ENCODE data around the gene P2RX4.
"Not testable (repeated sequence)": the region's sequence is repeated elsewhere in the genome, so short reads cannot be mapped to it uniquely, and the experiment has no call there.

The P2RX4 gene

GRCh38 chr12:121209624-121210572, at the start of gene P2RX4:
P2RX4 (plus strand) TSS chr12:121210129; CDS start chr12:121210165, 36 bp downstream.
- peaks cover 3% of the 10 kb centered on the region for H3K36me3 Mint-ChIP-seq
- H3K27ac Mint-ChIP-seq, result peak within 1 kb of the TSS; percentile 95
- peaks cover 28% of the 10 kb centered on the region for H3K4me1 Mint-ChIP-seq (ENCODE audit: low read depth)
- no peaks in the 10 kb centered on the region for H3K27me3 Mint-ChIP-seq
- H3K9me3 Mint-ChIP-seq (ENCODE audit: low read depth), result no peaks in the 10 kb centered on the region
- peak within 1 kb of the TSS; percentile 95 for H3K4me3 Mint-ChIP-seq

GRCh38 chr12:121162384-121162783, 47.5 kb upstream of the P2RX4 start:
- H3K36me3 Mint-ChIP-seq, result peaks cover 20% of the 10 kb centered on the region
- H3K4me3 Mint-ChIP-seq, result no peak overlapping the region
- H3K4me1 Mint-ChIP-seq (ENCODE audit: low read depth), result no peaks in the 10 kb centered on the region
- H3K27ac Mint-ChIP-seq, result no peak overlapping the region
- H3K9me3 Mint-ChIP-seq (ENCODE audit: low read depth), result no peaks in the 10 kb centered on the region
- H3K27me3 Mint-ChIP-seq, result no peaks in the 10 kb centered on the region

- no peak overlapping the region for H3K4me3 Mint-ChIP-seq
- no peaks in the 10 kb centered on the region for H3K27me3 Mint-ChIP-seq
- no peaks in the 10 kb centered on the region for H3K4me1 Mint-ChIP-seq (ENCODE audit: low read depth)
- H3K9me3 Mint-ChIP-seq (ENCODE audit: low read depth), result no peaks in the 10 kb centered on the region
- peaks cover 19% of the 10 kb centered on the region for H3K36me3 Mint-ChIP-seq
- no peak overlapping the region for H3K27ac Mint-ChIP-seq
Measured at GRCh38 chr12:121162985-121163384, 46.9 kb upstream of the P2RX4 start.

- H3K36me3 Mint-ChIP-seq, result peaks cover 14% of the 10 kb centered on the region
- H3K9me3 Mint-ChIP-seq (ENCODE audit: low read depth); H3K4me3 Mint-ChIP-seq; H3K4me1 Mint-ChIP-seq (ENCODE audit: low read depth); H3K27ac Mint-ChIP-seq; H3K27me3 Mint-ChIP-seq: not testable (repeated sequence)
Measured at GRCh38 chr12:121164839-121165238, 45.1 kb upstream of the P2RX4 start.

GRCh38 chr12:121165316-121165715, 44.6 kb upstream of the P2RX4 start:
- H3K4me1 Mint-ChIP-seq (ENCODE audit: low read depth), result no peaks in the 10 kb centered on the region
- no peaks in the 10 kb centered on the region for H3K9me3 Mint-ChIP-seq (ENCODE audit: low read depth)
- peaks cover 13% of the 10 kb centered on the region for H3K36me3 Mint-ChIP-seq
- no peak overlapping the region for H3K4me3 Mint-ChIP-seq
- H3K27ac Mint-ChIP-seq, result no peak overlapping the region
- no peaks in the 10 kb centered on the region for H3K27me3 Mint-ChIP-seq

- Mint-ChIP-seq H3K27me3 (no peaks in the 10 kb centered on the region), H3K36me3 (peaks cover 13% of the 10 kb centered on the region), H3K27ac (no peak overlapping the region), H3K9me3 (ENCODE audit: low read depth) (no peaks in the 10 kb centered on the region), H3K4me1 (ENCODE audit: low read depth) (no peaks in the 10 kb centered on the region), H3K4me3 (no peak overlapping the region)
Measured at GRCh38 chr12:121166356-121166755, 43.6 kb upstream of the P2RX4 start.

GRCh38 chr12:121167232-121167820, 42.6 kb upstream of the P2RX4 start:
- no peak overlapping the region for H3K4me3 Mint-ChIP-seq
- H3K9me3 Mint-ChIP-seq (ENCODE audit: low read depth), result no peaks in the 10 kb centered on the region
- peaks cover 13% of the 10 kb centered on the region for H3K36me3 Mint-ChIP-seq
- no peaks in the 10 kb centered on the region for H3K4me1 Mint-ChIP-seq (ENCODE audit: low read depth)
- H3K27ac Mint-ChIP-seq, result no peak overlapping the region
- H3K27me3 Mint-ChIP-seq, result no peaks in the 10 kb centered on the region

GRCh38 chr12:121167951-121168350, 42.0 kb upstream of the P2RX4 start:
- Mint-ChIP-seq H3K27ac (no peak overlapping the region), H3K4me3 (no peak overlapping the region), H3K36me3 (peaks cover 13% of the 10 kb centered on the region), H3K27me3 (no peaks in the 10 kb centered on the region), H3K9me3 (ENCODE audit: low read depth) (no peaks in the 10 kb centered on the region), H3K4me1 (ENCODE audit: low read depth) (no peaks in the 10 kb centered on the region)

- peaks cover 13% of the 10 kb centered on the region for H3K36me3 Mint-ChIP-seq
- H3K27me3 Mint-ChIP-seq, result no peaks in the 10 kb centered on the region
- no peak overlapping the region for H3K27ac Mint-ChIP-seq
- no peaks in the 10 kb centered on the region for H3K9me3 Mint-ChIP-seq (ENCODE audit: low read depth)
- H3K4me3 Mint-ChIP-seq, result no peak overlapping the region
- no peaks in the 10 kb centered on the region for H3K4me1 Mint-ChIP-seq (ENCODE audit: low read depth)
Measured at GRCh38 chr12:121170151-121170550, 39.8 kb upstream of the P2RX4 start.

- no peaks in the 10 kb centered on the region for H3K4me1 Mint-ChIP-seq (ENCODE audit: low read depth)
- H3K36me3 Mint-ChIP-seq, result peaks cover 9% of the 10 kb centered on the region
- no peaks in the 10 kb centered on the region for H3K9me3 Mint-ChIP-seq (ENCODE audit: low read depth)
- H3K27me3 Mint-ChIP-seq, result no peaks in the 10 kb centered on the region
- no peak overlapping the region for H3K27ac Mint-ChIP-seq
- no peak overlapping the region for H3K4me3 Mint-ChIP-seq
Measured at GRCh38 chr12:121170611-121171260, 39.2 kb upstream of the P2RX4 start.

GRCh38 chr12:121172145-121172544, 37.8 kb upstream of the P2RX4 start:
- H3K27ac Mint-ChIP-seq, result no peak overlapping the region
- no peaks in the 10 kb centered on the region for H3K4me1 Mint-ChIP-seq (ENCODE audit: low read depth)
- peaks cover 7% of the 10 kb centered on the region for H3K36me3 Mint-ChIP-seq
- H3K4me3 Mint-ChIP-seq, result no peak overlapping the region
- no peaks in the 10 kb centered on the region for H3K27me3 Mint-ChIP-seq
- no peaks in the 10 kb centered on the region for H3K9me3 Mint-ChIP-seq (ENCODE audit: low read depth)

GRCh38 chr12:121175383-121176119, 34.4 kb upstream of the P2RX4 start:
- Mint-ChIP-seq H3K27me3 (no peaks in the 10 kb centered on the region), H3K27ac (no peak overlapping the region), H3K9me3 (ENCODE audit: low read depth) (no peaks in the 10 kb centered on the region), H3K36me3 (peaks cover 5% of the 10 kb centered on the region), H3K4me1 (ENCODE audit: low read depth) (no peaks in the 10 kb centered on the region), H3K4me3 (no peak overlapping the region)

- Mint-ChIP-seq H3K9me3 (ENCODE audit: low read depth) (no peaks in the 10 kb centered on the region), H3K4me3 (no peak overlapping the region), H3K27ac (no peak overlapping the region), H3K4me1 (ENCODE audit: low read depth) (no peaks in the 10 kb centered on the region), H3K36me3 (peaks cover 8% of the 10 kb centered on the region), H3K27me3 (no peaks in the 10 kb centered on the region)
Measured at GRCh38 chr12:121176826-121177529, 33.0 kb upstream of the P2RX4 start.

GRCh38 chr12:121181181-121181580, 28.7 kb upstream of the P2RX4 start:
- Mint-ChIP-seq H3K27me3 (no peaks in the 10 kb centered on the region), H3K9me3 (ENCODE audit: low read depth) (no peaks in the 10 kb centered on the region), H3K36me3 (peaks cover 11% of the 10 kb centered on the region), H3K4me1 (ENCODE audit: low read depth) (no peaks in the 10 kb centered on the region), H3K27ac (no peak overlapping the region), H3K4me3 (no peak overlapping the region)
